ENCODE measurements around the gene NUP37. TPM values are rescaled to one million over a fixed set of nuclear protein-coding genes. Genes with fewer than 3 reads are reported as not detected.

The NUP37 gene
- total RNA-seq, 4 donors from 2014 or later: 11.6 to 26.6 (median 19.2) TPM

DNA sequence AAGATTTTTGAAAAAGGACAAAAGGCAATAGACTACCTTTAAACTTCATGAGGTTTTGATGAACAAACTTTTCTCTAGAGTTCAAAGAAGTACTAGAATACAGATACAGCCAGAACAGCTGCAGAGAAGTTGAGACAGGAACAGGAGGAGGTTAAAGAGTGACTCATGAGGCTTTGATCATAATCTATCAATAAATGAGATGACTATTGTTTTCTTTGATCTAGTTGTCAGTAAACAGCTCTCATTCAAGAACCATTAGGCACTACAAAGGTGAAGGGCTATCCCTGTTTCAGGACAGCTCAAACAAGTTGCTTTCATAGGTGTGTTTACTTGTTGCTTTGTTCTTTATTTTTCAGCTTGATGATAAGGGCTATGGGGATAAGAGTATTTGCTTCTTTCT, 60.6 kb downstream of the NUP37 start:
- H3K27me3 ChIP-seq: no peaks in the 10 kb centered on the region
- no peak overlapping the region for H3K27ac ChIP-seq
- no peak overlapping the region for H3K4me3 ChIP-seq
- no peak for TF ChIP-seq POLR2A (IDR thresholded peaks at IDR 0.05)
- TF ChIP-seq, protein P1, sequence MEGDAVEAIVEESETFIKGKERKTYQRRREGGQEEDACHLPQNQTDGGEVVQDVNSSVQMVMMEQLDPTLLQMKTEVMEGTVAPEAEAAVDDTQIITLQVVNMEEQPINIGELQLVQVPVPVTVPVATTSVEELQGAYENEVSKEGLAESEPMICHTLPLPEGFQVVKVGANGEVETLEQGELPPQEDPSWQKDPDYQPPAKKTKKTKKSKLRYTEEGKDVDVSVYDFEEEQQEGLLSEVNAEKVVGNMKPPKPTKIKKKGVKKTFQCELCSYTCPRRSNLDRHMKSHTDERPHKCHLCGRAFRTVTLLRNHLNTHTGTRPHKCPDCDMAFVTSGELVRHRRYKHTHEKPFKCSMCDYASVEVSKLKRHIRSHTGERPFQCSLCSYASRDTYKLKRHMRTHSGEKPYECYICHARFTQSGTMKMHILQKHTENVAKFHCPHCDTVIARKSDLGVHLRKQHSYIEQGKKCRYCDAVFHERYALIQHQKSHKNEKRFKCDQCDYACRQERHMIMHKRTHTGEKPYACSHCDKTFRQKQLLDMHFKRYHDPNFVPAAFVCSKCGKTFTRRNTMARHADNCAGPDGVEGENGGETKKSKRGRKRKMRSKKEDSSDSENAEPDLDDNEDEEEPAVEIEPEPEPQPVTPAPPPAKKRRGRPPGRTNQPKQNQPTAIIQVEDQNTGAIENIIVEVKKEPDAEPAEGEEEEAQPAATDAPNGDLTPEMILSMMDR (IDR thresholded peaks at IDR 0.05 in 4 of 5, conservative IDR thresholded peaks at IDR 0.05 in 1 of 5): no peak
- peaks cover 0 to 34% of the 10 kb centered on the region in 2 donors for H3K36me3 ChIP-seq
- no peak for DNase-seq
- H3K4me1 ChIP-seq: peaks cover 0 to 8% of the 10 kb centered on the region in 2 donors
- no peak for ATAC-seq
- in situ Hi-C loops (cut with MboI; ENCODE audit: low sequenced_read_pairs in 4 of 4) (no loop called here), intact Hi-C loops (cut with DNase I; ENCODE audit: low total_unique reads) (no loop called here)
- no peaks in the 10 kb centered on the region for H3K9me3 ChIP-seq

DNA sequence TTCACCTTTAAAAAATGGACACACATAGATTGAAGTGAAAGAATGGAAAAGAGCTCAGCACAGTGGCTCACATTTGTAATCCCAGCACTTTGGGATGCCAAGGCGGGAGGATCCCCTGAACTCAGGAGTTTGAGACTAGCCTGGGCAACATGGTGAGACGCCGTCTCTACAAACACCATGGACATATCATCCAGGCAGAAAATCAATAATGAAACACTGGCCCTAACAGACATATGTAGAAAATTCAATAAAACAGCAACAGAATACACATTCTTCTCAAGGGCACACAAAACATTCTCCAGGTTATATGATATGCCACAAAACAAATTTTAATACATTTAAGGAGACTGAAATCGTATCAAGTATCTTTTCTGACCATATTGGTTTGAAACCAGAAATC, 65.6 kb downstream of the NUP37 start:
- no peak overlapping the region for H3K27ac ChIP-seq
- TF ChIP-seq POLR2A (IDR thresholded peaks at IDR 0.05): no peak
- TF ChIP-seq, protein P1 (IDR thresholded peaks at IDR 0.05 in 4 of 5, conservative IDR thresholded peaks at IDR 0.05 in 1 of 5): no peak
- H3K27me3 ChIP-seq: no peaks in the 10 kb centered on the region
- intact Hi-C loops (cut with DNase I; ENCODE audit: low total_unique reads): no loop called here
- ATAC-seq (no peak), DNase-seq (no peak)
- in situ Hi-C loops (cut with MboI; ENCODE audit: low sequenced_read_pairs in 4 of 4): no loop called here
- no peak overlapping the region for H3K4me3 ChIP-seq
- H3K4me1 ChIP-seq: no peaks in the 10 kb centered on the region
- peaks cover 0 to 40% of the 10 kb centered on the region in 2 donors for H3K36me3 ChIP-seq
- no peaks in the 10 kb centered on the region for H3K9me3 ChIP-seq

DNA sequence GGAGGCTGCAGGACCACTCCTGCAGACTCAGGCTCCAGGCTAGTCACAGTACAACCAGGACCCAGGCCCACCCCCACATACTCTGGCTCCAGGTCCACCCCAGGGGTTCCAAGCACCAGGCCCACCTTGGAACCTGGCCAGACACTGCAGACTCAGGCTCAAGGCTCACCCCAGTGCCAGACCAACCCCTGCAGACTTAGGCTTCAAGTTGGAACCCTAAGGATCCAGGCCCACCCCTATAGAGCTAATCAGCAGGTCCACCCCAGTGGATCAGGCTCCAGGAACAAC, 66.9 kb downstream of the NUP37 start:
- DNase-seq (no peak), ATAC-seq (no peak)
- TF ChIP-seq, protein P1 (IDR thresholded peaks at IDR 0.05 in 4 of 5, conservative IDR thresholded peaks at IDR 0.05 in 1 of 5): no peak
- no peak for TF ChIP-seq POLR2A (IDR thresholded peaks at IDR 0.05)
- H3K36me3 ChIP-seq: peaks cover 0 to 41% of the 10 kb centered on the region in 2 donors
- H3K4me3 ChIP-seq: no peak overlapping the region
- intact Hi-C loops (cut with DNase I; ENCODE audit: low total_unique reads): no loop called here
- no peaks in the 10 kb centered on the region for H3K9me3 ChIP-seq
- no peaks in the 10 kb centered on the region for H3K27me3 ChIP-seq
- in situ Hi-C loops (cut with MboI; ENCODE audit: low sequenced_read_pairs in 4 of 4): no loop called here
- no peaks in the 10 kb centered on the region for H3K4me1 ChIP-seq
- H3K27ac ChIP-seq: no peak overlapping the region

DNA sequence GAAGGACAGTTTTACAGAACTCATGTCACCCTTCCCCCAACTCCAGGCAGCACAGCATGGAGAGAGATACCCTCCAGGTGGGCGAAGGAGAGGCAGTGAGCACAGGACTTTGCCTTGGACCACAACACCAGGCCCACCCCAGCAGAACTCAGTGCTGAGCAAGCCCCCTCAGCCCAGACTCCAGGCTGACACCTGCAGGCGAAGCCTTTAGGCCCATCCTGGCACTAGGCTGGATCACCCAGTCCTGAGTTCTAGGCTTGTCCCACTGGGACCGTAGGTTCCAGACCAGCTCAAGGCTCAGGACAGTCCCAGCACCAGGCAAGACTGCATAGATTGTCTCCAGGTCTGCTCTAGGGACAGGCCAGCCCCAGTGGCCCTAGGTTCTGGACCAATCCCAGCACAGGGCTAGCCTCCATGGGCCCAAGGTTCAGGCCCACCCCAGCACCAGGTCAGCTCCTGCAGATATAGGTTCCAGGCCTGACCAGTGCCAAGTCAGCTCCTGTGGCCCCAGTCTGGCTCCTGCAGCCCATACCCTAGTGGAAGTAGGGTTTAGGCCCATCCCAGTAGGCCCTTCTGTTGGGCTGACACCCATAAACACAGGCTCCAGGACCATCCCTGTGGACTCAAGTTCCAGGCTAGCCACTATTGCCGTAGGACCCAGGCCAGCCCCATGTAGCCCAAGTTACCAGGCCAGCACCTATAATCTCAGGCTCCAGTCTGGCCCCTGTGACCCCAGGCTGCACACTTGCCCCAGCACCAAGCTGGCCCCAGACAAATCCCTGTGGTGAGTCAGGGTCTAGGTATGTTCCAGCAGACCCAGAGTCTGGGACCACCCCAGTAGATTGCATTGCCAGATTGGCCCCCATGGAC, 67.5 kb downstream of the NUP37 start:
- H3K4me3 ChIP-seq: no peak overlapping the region
- H3K27me3 ChIP-seq: no peaks in the 10 kb centered on the region
- DNase-seq (no peak), ATAC-seq (no peak)
- TF ChIP-seq POLR2A (IDR thresholded peaks at IDR 0.05): no peak
- TF ChIP-seq, protein P1 (IDR thresholded peaks at IDR 0.05 in 4 of 5, conservative IDR thresholded peaks at IDR 0.05 in 1 of 5): no peak
- H3K4me1 ChIP-seq: no peaks in the 10 kb centered on the region
- intact Hi-C loops (cut with DNase I; ENCODE audit: low total_unique reads): no loop called here
- H3K27ac ChIP-seq: no peak overlapping the region
- in situ Hi-C loops (cut with MboI; ENCODE audit: low sequenced_read_pairs in 4 of 4): no loop called here
- H3K36me3 ChIP-seq: peaks cover 0 to 44% of the 10 kb centered on the region in 2 donors
- no peaks in the 10 kb centered on the region for H3K9me3 ChIP-seq

Measured in gastrocnemius medialis (tissue), 4 donors.